ACC112 (cell line): ENCODE results near the gene SLC41A3.

Source experiments
- H2AFZ ChIP-seq: fragments of 200-600 bp; sonication (generic); one replicate; pipeline ENCODE4 v1.6.0; 2017; ENCODE audit warnings: antibody characterized with exemption, low read length; ENCODE audit not compliant: unreplicated experiment
- H3K27ac ChIP-seq: fragments of 200-600 bp; sonication (generic); 2 replicates; pipeline ENCODE4 v1.5.1; 2014; ENCODE audit warnings: low read depth, mild to moderate bottlenecking, antibody characterized with exemption, low read length, moderate library complexity
- H3K27me3 ChIP-seq: fragments of 200-600 bp; sonication (generic); 2 replicates; pipeline ENCODE4 v1.6.1; 2014; ENCODE audit warnings: mild to moderate bottlenecking, antibody characterized with exemption, low read length, moderate library complexity, mixed read lengths; ENCODE audit not compliant: insufficient read depth
- H3K36me3 ChIP-seq: fragments of 200-600 bp; sonication (generic); 2 replicates; pipeline ENCODE4 v1.6.1; 2016; ENCODE audit warnings: mild to moderate bottlenecking, antibody characterized with exemption, low read length, moderate library complexity, mixed read lengths; ENCODE audit not compliant: insufficient read depth
- H3K4me1 ChIP-seq: fragments of 200-600 bp; sonication (generic); one replicate; pipeline ENCODE4 v1.6.1; 2016; ENCODE audit warnings: low read length, mixed read lengths; ENCODE audit not compliant: insufficient read depth, unreplicated experiment, control insufficient read depth
- H3K4me3 ChIP-seq: fragments of 200-600 bp; sonication (generic); 2 replicates; pipeline ENCODE4 v1.5.1; 2014; ENCODE audit warnings: mild to moderate bottlenecking, low read depth, low read length
- H3K79me2 ChIP-seq: fragments of 200-600 bp; sonication (generic); one replicate; pipeline ENCODE4 v1.6.0; 2016; ENCODE audit warnings: low read length; ENCODE audit not compliant: control insufficient read depth, unreplicated experiment, insufficient read depth

The SLC41A3 gene

DNA sequence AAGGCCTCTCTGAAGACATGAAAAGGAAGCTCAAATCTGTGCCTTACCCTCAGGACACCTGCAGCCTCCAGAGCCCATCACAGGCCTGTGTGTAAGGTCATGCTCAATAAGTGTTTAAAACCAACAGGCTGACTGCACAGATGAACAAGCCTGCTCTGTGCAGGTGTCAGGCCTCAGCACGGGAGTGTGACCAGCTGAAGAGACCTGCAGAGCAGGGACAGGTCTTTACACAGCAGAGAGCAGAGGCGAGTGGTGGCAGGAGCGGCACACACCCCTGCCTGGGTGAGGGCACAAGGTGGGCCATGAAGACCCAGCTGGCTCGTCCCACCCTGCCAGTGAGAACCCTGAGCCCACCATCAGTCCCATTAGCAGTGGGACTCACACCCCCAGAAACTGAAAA, 58.1 kb downstream of the SLC41A3 start:
- Histone ChIP-seq H3K4me3 (no peak overlapping the region), H3K27ac (no peak overlapping the region)

DNA sequence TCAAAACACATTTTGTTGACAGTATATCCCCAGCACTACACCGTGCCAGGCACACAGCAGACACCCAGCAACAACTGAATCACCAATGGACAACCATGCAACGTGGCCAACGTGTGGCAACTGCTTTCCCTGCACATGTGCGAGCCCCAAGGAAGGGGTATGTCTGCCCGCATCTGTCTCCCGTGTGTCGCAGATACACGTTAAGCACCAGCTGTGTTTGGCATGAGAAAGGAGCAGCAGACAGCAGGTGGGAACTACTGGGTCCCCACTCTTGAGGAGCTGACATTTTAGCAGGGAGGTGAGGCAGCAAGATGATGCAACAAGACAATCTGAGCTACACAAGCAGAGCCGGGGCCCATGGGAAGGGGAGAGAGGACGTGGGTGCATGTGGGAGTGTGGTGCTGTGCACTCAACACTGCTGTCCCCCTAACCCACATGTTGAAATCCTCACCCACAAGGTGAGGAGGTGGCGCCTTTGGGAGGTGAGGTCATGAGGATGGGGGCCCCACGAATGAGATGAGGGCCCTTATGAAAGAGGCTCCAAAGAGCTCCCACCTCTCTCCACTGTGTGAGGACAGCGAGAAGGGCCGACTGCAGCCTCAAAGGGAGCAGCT, 58.7 kb downstream of the SLC41A3 start:
- no peak overlapping the region for H3K27ac ChIP-seq
- H3K79me2 ChIP-seq, result no peaks in the 10 kb centered on the region
- H3K4me1 ChIP-seq, result no peaks in the 10 kb centered on the region
- H3K36me3 ChIP-seq, result peaks cover 7% of the 10 kb centered on the region; the same call in 1 of the 2 replicates
- H3K4me3 ChIP-seq, result no peak overlapping the region
- no peak overlapping the region for H2AFZ ChIP-seq
- no peaks in the 10 kb centered on the region for H3K27me3 ChIP-seq

More for the DNA sequence above, 58.1 kb downstream of the SLC41A3 start:
- H3K79me2 ChIP-seq, result no peaks in the 10 kb centered on the region
- H3K4me1 ChIP-seq, result no peaks in the 10 kb centered on the region
- no peaks in the 10 kb centered on the region for H3K27me3 ChIP-seq
- peaks cover 7% of the 10 kb centered on the region; the same call in 1 of the 2 replicates for H3K36me3 ChIP-seq
- H2AFZ ChIP-seq, result no peak overlapping the region

DNA sequence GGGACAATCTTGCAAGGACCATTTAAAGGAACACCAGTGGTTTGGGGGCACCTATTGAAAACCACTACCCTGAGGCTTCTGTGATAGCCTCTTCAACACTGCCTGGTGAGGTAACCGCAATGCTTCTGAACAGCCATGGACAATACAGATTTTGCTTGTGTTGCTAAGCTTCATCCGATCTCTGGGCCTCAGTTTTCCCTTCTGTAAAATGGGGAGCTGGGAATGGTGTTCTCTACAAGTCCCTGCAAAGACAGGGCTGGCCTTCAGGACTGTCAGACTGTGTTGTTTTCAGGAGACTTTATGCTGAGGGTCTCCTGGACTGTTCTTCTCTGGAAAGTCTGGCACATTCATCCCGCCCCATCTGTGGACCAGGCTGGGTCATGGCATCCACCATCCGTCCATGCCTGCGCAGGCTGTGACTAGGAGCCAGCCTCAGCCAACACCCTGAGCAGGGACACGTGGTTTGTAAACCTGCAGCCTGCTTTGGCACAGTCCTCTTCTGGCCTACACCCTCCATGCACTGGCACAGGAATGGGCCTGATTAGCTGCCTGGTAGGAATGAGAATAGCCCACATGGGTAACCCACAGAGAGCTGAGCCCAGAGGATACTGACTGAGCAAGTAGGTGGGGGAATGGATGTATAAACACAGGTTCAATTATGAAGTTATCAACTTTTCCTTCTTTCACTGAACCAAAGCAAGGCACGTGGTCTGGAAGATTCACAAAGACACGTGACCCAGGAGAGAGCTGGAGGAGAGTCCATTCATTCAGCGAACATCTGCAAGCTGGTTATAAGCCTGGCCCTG, 59.7 kb downstream of the SLC41A3 start:
- Histone ChIP-seq H3K79me2 (no peaks in the 10 kb centered on the region), H3K4me1 (no peaks in the 10 kb centered on the region), H3K36me3 (peaks cover 7% of the 10 kb centered on the region; the same call in 1 of the 2 replicates), H3K27me3 (no peaks in the 10 kb centered on the region), H3K27ac (no peak overlapping the region), H2AFZ (no peak overlapping the region), H3K4me3 (no peak overlapping the region)

DNA sequence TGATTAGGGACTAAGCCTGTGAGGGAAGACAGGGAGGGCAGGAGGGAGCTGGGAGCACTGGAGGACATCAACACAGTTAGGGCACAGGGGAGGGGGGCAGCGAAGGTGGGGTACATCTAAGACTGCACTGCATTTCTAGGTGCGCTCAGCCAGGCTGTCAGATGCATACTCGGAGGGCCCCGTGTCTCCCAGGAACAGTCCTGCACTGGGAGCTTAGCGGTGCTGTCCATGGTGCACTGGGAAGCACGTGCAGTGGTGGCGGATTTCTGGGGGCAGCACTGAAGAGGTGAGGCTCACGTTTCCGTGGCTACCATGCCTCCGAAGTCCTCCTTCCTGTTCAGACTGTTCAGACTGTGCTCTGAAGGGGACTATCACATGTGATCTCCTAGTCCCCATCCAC, 60.5 kb downstream of the SLC41A3 start:
- Histone ChIP-seq H3K36me3 (peaks cover 2% of the 10 kb centered on the region; the same call in 1 of the 2 replicates), H3K4me1 (no peaks in the 10 kb centered on the region), H2AFZ (no peak overlapping the region), H3K79me2 (no peaks in the 10 kb centered on the region), H3K27me3 (no peaks in the 10 kb centered on the region), H3K4me3 (no peak overlapping the region), H3K27ac (no peak overlapping the region)

DNA sequence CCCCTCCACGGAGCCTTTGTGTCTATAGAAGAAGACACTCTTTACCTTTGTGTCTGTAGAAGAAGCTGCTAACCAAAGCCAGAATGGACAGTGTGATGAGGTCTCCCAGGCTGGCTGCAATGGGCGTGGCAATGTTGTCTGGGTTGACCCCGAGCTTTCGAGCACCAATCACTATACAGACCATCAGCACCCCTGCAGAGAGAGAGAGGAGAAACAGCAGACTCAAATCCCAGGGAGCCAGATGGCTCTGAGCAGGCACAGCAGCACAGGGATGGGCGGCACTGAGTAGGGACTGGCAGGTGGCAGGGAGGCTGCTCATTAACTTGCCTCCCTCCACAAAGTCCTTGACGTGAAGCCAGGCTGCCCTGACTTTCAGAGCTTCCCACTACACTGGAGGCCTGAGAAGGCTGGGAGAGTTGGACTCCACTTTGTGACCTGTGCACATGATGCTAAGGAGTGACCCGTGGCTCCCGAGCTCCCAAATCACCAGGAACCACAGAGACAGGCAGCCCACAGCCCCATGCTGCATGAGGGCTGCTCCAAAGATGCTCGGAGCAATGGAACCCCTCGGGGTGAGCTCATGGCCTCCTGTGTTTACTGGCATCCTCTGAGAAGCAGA, 61.1 kb downstream of the SLC41A3 start:
- Histone ChIP-seq H3K4me3 (no peak overlapping the region), H3K27me3 (no peaks in the 10 kb centered on the region), H3K4me1 (no peaks in the 10 kb centered on the region), H3K27ac (no peak overlapping the region), H2AFZ (no peak overlapping the region), H3K36me3 (no peaks in the 10 kb centered on the region), H3K79me2 (no peaks in the 10 kb centered on the region)

DNA sequence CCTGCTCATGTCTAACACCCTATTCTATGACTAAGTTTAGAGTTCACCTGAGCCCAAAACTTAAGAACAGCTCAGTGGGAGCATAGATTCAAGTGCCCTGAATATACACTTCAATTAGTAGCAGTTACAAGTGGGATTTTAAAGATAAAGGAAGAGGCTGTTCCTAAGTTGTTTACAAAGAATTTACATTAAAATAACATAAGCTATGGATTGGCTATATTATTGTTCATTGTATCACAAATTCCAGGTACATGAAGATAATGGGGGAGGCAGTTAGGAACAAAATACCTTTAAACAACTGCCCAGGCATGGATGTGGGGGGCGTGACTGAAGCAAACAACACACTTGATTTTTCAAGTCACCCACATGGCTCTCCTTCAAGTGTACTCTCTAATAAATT, 62.2 kb downstream of the SLC41A3 start:
- Histone ChIP-seq H3K27ac (no peak overlapping the region), H3K36me3 (no peaks in the 10 kb centered on the region), H3K4me3 (no peak overlapping the region), H3K4me1 (no peaks in the 10 kb centered on the region), H3K27me3 (no peaks in the 10 kb centered on the region), H2AFZ (no peak overlapping the region), H3K79me2 (no peaks in the 10 kb centered on the region)

DNA sequence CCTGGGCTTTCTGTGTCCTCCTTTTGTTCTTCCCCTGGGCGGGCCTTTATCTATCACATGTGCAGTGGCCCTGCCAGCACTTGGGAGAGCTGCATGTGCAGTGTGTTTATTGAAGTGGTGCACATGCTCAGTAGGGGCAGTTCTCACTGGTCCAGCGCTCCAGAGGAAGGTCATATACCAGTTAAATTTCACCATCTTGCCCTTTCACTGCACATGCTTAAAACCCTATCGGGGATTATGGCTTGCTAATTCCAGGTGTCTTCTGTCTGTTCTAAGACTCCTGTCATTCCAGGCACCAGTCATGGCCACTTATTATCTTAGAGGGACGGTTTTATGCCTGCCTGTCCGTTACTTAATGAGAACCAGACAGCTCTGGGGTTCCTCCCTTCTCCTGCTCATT, 62.7 kb downstream of the SLC41A3 start:
- Histone ChIP-seq H3K79me2 (no peaks in the 10 kb centered on the region), H3K4me3 (no peak overlapping the region), H3K27ac (no peak overlapping the region), H2AFZ (no peak overlapping the region), H3K4me1 (no peaks in the 10 kb centered on the region), H3K27me3 (no peaks in the 10 kb centered on the region), H3K36me3 (no peaks in the 10 kb centered on the region)

DNA sequence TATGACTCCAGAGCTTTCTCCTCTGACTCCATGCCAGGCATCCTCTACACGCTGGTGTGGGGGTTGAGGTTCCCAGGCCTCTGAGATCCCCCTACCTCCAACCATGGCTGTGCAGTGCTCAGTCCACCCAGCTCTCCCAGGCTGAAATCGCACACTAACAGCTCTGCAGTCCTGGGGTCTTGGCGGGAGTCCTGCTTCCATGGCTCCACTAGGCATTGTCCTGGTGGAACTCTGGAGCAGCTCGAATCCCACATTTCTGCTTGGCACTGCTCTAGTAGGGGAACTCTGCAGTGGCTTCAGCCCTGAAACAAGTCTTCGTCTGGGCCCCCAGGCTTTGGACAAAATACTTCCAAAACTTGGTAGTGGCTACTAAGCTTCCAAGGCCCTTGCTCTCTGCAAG, 64.2 kb downstream of the SLC41A3 start:
- Histone ChIP-seq H2AFZ (no peak overlapping the region), H3K79me2 (no peaks in the 10 kb centered on the region), H3K27me3 (no peaks in the 10 kb centered on the region), H3K4me3 (no peak overlapping the region), H3K36me3 (no peaks in the 10 kb centered on the region), H3K4me1 (peaks cover under 1% of the 10 kb centered on the region), H3K27ac (no peak overlapping the region)

DNA sequence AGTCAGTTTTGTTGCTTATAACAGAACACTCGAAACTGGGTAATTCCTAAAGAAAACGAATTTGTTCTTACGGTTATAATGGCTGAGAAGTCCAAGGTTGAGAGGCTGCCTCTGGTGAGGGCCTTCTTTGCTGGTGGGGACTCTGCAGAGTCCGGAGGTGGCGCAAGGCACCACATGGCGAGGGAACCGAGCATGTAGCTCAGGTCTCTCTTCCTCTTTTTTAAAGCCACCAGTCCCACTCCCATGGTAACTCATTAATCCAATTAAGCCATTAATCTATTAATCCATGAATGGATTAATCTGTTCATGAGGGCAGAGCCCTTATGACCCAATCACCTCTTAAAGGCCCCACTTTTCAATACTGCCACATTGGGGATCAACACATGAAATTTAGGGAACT, 64.9 kb downstream of the SLC41A3 start:
- no peak overlapping the region for H2AFZ ChIP-seq
- H3K27ac ChIP-seq, result no peak overlapping the region
- no peaks in the 10 kb centered on the region for H3K27me3 ChIP-seq
- H3K4me1 ChIP-seq, result peaks cover 7% of the 10 kb centered on the region
- no peak overlapping the region for H3K4me3 ChIP-seq
- H3K36me3 ChIP-seq, result no peaks in the 10 kb centered on the region
- H3K79me2 ChIP-seq, result no peaks in the 10 kb centered on the region

DNA sequence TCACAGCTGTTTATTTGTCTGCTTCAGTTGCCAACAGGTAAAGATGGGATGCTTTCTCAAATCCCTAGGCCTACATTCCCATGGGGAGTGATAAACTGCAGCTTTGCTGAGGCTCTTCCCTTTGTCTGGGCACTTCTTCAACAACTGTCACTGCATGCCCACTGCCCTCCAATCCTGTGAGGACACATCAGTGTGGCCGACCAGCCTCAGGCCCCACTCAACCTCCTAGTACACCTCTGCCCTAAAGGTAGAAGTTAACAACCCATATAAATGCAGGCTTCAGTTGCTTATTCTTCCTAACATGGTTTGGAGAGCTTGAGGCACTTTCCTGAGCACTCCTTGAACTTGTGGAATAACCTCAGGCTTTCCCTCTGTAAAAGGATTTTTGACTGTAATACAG, 65.4 kb downstream of the SLC41A3 start:
- H3K27ac ChIP-seq, result no peak overlapping the region
- H3K36me3 ChIP-seq, result no peaks in the 10 kb centered on the region
- H2AFZ ChIP-seq, result no peak overlapping the region
- H3K27me3 ChIP-seq, result no peaks in the 10 kb centered on the region
- peaks cover 7% of the 10 kb centered on the region for H3K4me1 ChIP-seq
- H3K79me2 ChIP-seq, result no peaks in the 10 kb centered on the region
- no peak overlapping the region for H3K4me3 ChIP-seq

DNA sequence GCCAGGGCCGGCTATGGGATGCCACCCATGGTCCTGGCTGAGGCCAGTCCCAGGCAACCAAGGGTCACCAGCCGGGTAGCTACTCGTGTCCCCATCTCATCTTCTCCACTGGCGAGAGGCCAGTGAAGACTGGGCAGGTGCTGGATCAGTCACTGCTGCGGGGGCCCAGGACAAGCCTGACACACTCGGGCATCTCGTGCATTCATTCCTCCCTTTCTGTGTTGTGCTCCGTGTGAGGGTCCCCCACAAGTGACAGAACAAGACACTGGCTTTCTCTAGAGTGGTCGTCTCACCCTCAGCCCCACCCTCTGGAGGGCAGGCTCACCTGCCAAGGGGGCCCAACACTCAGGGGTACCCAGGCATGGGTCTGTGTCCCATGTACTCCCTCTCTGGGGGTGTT, 66.6 kb downstream of the SLC41A3 start:
- H3K36me3 ChIP-seq, result no peaks in the 10 kb centered on the region
- no peaks in the 10 kb centered on the region for H3K79me2 ChIP-seq
- no peak overlapping the region for H3K27ac ChIP-seq
- H2AFZ ChIP-seq, result no peak overlapping the region
- H3K4me1 ChIP-seq, result peaks cover 7% of the 10 kb centered on the region
- no peaks in the 10 kb centered on the region for H3K27me3 ChIP-seq
- H3K4me3 ChIP-seq, result no peak overlapping the region
